Measurements from ENCODE around the gene VPS52.

DNA sequence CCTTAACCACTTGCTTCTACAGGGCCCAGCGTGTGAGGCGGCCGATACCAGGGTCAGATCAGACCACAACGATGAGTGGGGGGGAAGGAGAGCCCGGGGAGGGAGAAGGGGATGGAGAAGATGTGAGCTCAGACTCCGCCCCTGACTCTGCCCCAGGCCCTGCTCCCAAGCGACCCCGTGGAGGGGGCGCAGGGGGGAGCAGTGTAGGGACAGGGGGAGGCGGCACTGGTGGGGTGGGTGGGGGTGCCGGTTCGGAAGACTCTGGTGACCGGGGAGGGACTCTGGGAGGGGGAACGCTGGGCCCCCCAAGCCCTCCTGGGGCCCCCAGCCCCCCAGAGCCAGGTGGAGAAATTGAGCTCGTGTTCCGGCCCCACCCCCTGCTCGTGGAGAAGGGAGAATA lies 60.5 kb downstream of the VPS52 start:
- TF ChIP-seq, protein P1, sequence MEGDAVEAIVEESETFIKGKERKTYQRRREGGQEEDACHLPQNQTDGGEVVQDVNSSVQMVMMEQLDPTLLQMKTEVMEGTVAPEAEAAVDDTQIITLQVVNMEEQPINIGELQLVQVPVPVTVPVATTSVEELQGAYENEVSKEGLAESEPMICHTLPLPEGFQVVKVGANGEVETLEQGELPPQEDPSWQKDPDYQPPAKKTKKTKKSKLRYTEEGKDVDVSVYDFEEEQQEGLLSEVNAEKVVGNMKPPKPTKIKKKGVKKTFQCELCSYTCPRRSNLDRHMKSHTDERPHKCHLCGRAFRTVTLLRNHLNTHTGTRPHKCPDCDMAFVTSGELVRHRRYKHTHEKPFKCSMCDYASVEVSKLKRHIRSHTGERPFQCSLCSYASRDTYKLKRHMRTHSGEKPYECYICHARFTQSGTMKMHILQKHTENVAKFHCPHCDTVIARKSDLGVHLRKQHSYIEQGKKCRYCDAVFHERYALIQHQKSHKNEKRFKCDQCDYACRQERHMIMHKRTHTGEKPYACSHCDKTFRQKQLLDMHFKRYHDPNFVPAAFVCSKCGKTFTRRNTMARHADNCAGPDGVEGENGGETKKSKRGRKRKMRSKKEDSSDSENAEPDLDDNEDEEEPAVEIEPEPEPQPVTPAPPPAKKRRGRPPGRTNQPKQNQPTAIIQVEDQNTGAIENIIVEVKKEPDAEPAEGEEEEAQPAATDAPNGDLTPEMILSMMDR (IDR thresholded peaks at IDR 0.05; ENCODE audit: poor library complexity, severe bottlenecking), result no peak
- TF ChIP-seq SMC3 (conservative IDR thresholded peaks at IDR 0.05; ENCODE audit: poor library complexity), result no peak
- TF ChIP-seq EZH2 (IDR thresholded peaks at IDR 0.05; ENCODE audit: borderline replicate concordance, insufficient read depth, low read length, poor library complexity, severe bottlenecking), result no peak
- TF ChIP-seq POLR2AphosphoS5 (IDR thresholded peaks at IDR 0.05), result no peak
- TF ChIP-seq RAD21 (conservative IDR thresholded peaks at IDR 0.05), result no peak
- TF ChIP-seq, protein P2, sequence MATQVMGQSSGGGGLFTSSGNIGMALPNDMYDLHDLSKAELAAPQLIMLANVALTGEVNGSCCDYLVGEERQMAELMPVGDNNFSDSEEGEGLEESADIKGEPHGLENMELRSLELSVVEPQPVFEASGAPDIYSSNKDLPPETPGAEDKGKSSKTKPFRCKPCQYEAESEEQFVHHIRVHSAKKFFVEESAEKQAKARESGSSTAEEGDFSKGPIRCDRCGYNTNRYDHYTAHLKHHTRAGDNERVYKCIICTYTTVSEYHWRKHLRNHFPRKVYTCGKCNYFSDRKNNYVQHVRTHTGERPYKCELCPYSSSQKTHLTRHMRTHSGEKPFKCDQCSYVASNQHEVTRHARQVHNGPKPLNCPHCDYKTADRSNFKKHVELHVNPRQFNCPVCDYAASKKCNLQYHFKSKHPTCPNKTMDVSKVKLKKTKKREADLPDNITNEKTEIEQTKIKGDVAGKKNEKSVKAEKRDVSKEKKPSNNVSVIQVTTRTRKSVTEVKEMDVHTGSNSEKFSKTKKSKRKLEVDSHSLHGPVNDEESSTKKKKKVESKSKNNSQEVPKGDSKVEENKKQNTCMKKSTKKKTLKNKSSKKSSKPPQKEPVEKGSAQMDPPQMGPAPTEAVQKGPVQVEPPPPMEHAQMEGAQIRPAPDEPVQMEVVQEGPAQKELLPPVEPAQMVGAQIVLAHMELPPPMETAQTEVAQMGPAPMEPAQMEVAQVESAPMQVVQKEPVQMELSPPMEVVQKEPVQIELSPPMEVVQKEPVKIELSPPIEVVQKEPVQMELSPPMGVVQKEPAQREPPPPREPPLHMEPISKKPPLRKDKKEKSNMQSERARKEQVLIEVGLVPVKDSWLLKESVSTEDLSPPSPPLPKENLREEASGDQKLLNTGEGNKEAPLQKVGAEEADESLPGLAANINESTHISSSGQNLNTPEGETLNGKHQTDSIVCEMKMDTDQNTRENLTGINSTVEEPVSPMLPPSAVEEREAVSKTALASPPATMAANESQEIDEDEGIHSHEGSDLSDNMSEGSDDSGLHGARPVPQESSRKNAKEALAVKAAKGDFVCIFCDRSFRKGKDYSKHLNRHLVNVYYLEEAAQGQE (IDR thresholded peaks at IDR 0.05; ENCODE audit: borderline replicate concordance), result no peak

Measured in neural cell (in vitro differentiated cells).